NCI-H1105 (cell line): Measurements from ENCODE around the gene HMCN1.

Experiments
- DNase-seq: peaks from one replicate; lab custom pipeline; 2025; lab: John Stamatoyannopoulos, UW

HMCN1 gene

DNA sequence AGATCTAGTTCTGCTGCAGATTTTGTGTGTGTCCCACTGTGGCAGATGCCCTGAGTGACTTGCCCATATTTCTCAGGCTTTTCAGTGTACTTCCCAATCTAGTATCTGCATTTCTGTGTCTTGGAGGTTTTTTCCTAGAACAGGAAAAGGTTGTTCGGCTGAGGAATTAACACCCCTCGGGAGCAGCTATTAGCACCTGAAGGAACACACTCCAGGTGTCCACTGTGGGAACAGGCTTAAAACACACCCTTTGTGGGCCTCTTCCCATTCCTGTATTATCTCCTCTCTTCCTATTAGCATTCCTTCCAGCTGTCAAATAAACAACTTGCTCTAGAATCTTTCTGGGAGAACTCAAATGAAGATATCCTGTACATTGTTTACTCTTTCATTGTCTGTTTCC, 178.3 kb downstream of the HMCN1 start:
- no peak for DNase-seq

DNA sequence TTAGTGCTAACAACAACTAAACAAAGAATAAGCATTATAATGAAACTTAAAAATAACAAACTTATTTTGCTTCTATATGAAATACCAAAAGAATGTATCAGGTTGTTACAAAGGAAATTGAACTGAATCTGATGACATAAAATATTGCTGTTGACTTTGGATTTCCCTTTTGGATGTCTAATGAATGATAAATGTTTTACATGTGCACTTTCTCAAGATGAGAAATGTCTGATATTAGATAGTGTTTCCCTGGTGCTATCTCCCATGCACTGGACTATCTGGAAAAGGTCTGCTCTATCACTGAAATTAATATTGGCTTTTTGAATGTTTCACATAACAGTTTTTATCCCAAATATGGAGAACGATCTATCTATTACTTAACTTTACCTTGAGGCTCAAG, 179.9 kb downstream of the HMCN1 start:
- DNase-seq: no peak

DNA sequence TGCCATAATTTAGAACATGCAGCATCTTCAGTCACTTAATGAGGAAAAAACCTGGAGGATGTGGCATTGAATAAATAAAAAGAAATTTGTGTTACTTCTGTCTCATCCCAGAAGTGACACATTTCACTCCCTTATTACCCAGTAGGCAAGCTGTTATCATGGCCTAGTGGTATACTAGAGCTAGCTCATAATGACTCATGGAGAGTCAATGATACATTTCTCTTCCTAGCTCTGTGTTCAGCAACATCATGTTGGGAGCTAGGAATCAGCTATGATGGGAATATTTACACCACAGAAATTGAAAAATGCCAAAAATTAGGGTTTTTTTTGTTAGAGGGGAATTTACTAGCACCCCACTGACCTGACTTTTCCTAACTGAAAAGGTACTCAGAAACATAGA, 182.7 kb downstream of the HMCN1 start:
- DNase-seq: no peak

DNA sequence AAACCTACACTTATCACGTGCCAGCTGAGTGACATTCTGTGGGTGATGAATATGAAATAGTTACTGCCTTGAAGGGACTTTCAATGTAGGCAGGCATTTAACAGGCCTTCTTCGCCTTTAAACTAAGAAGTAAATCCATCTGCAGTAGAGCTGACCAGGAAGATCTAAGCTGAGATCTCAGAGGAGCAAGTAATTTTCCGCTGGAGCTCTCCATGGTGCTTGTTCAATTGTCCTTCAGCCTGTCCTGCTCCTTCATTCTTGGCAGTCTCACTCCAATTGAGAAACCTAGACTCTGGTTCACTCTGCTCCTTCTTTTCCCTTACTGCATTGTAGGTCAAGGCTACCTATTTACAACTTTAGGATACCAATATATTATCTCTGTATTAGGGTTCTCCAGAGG, 183.5 kb downstream of the HMCN1 start:
- DNase-seq: no peak

DNA sequence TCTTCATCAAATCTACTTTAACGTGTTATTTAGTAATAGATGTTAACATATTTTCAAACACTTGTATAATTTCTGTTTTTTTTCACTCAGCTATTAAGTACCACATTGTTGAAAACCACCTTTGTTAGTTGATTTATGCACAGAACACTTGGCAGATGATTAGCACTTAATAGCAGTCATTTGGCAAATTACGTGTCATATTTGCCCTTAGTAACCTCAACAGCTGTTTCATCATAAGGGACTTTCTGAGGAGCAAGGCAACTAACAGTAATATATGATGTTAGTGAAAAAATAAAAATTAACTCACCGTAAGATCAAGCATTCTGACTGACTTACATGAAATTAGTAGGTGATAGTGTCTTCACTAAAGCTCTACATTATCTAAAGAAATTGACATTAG, 186.4 kb downstream of the HMCN1 start:
- DNase-seq: peak; percentile 59

DNA sequence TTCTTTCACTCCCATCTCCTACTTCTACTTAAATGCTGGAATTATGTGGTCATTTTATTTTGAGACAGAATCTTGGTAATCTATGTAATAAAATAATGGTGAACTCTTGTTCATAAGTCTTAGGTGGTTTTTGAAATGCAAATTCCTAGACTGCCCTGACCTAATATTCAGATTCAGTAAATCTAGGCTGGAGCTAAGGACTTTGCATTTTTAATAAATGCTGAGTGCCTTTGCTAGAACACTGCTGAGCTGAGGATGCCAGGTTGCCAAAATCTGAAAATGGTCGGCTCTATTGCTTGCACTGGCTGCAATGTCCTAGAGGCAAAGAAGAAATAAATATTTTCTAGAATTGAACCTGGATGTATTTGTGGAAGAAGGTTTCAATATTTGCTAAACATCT, 187.4 kb downstream of the HMCN1 start:
- no peak for DNase-seq

DNA sequence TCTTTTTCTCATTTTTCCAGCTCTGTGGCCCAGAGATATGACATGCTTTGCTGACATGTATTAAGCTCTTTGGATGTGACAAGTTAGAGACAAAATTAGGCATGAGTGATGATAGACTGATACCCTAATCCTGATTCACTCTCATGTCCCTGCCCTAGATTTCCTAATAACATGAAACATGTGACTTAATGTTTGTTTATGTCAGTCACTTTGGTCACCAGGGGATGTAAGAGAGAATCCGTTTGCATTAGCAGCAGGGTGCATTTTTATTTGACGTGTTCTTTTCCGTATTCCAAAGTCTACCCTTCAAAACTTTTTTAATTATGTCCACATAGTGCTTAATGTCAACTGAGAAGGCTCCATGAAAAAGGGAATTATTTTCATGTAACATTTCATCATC, 192.4 kb downstream of the HMCN1 start:
- no peak for DNase-seq

DNA sequence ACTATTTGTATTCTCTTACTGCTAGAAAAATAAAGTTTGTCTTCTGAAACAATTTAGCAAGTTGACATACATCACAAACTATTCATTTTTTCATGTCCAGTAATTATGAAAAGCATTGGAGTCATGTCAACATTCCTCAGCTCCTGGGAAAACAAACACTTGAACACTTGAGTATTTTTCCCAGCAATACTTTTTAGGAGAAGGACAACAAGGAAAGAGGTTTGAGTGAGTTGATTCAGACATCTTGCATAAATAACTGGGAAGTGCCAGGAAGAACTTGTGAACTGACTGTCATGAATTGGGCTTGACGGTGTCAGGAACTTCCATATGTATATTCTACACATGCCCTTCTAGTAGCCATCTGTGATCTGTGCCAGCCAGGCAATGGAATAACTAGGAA, 195.6 kb downstream of the HMCN1 start:
- DNase-seq: no peak

DNA sequence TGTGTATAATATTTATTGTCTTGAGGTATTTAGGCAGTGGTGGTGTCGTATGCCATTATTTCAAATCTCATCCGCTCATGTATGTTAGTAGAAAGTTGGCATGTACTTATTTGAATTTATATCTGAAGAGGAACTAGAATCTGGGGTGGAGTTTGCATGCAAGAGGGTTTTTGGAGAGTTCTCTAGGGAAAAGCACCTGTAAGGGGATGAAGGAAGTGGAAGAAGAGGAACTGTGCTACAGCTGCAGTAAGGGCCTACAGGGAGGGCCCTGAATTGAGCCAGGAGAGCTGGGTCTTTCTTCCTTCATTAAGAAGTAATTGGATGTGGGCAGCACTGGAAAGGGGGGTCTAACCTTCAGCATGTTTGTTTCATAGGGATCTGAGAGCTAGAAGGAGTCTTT, 197.2 kb downstream of the HMCN1 start:
- no peak for DNase-seq

DNA sequence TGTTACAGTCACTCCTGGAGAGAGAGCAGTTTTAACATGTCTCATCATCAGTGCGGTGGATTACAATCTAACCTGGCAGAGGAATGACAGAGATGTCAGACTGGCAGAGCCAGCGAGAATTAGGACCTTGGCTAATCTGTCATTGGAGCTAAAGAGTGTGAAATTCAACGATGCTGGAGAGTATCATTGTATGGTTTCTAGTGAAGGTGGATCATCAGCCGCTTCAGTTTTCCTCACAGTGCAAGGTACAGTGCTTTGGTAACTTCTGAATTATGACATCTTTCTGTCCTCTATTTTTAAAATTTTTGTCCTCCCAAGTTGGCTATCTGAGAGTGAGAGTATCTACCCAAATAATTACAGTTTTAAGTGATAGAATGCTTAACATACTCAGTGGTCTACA, 199.4 kb downstream of the HMCN1 start:
- DNase-seq: no peak

DNA sequence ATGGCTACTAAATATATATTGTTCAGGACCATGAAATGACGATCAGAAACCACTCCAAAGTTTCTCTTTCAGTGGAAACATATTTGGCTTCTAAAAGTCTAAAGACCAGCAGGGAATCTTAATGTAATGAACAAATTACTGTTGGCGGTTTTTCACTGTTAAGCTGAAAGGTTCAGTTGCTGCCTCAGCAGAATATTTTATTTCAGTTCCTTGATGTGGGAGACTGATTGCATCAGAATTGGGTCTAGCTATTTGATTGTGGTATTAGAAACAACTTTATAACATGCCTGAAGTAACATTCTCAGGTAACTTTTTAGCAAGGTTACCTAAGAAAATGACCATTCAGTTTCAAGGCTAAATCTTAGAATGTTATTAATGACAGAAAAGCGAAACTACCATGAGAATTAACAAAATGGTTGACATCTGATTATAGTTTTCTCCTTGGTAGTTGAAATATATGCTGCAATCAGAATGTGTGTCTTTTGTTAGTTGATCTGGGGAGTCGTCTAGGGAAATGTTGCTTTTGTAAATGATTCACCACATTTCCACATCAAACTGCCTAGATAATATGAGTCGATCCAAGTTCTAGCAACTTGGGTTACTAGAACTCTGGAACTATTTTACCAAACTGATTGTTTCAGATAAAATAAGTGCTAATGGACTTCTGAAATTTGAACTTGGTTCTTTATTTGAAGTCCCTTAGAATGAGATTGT, 200.4 kb downstream of the HMCN1 start:
- DNase-seq: no peak

DNA sequence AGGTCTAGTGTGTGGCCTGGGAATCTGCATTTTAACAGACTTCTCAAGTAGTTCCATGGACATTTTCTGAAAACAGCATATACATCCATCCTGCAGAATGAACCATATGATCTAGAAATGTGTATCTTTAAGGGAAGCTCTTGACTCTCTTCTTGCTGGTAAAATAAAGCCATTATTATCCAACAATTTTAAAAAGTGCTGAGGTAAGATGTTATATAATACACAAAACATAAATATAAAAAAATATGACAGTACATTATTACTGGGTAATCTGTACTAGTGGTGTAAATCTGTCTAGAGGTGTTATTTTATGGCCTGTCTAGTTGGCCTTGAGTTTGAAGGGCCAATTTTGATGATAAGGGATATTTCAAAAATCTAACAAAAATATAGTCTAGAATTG, 201.2 kb downstream of the HMCN1 start:
- DNase-seq: no peak

DNA sequence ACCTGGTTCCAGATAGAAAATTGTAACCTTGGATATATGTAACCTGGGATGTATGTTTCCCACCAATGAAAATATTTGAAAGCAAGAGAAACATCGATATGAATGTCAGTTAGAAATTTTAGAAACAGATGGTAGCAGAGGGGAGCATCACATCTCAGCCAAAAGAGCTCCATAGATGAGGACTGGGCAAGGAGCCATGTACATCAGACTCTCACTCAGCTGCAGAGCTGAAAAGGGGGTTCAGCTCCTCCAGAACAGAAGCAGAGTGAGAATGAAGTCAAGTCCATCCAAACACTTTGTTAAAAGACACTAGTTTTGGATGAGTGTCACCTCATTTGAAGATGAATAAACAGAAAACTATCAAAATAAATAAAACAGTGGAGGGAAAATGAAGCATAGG, 202.4 kb downstream of the HMCN1 start:
- DNase-seq: no peak

DNA sequence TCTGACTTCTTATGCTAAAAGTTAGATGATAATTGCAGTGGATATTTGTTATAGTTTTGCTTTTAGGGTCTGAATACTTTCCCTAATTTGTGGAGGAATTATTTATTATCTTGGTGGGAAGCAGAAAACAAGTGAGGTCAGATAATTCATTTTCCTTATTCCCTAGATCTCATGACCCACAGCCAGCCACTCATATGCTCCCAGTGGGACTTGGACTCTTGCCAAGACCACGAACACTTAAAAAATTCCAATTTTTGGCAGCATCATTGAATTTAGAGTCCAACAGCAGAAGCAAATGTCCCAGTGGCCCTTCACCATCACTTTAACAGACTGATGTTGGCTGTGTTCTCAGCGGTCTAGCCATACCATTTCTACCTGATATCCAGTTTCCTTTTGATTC, 204.2 kb downstream of the HMCN1 start:
- no peak for DNase-seq

DNA sequence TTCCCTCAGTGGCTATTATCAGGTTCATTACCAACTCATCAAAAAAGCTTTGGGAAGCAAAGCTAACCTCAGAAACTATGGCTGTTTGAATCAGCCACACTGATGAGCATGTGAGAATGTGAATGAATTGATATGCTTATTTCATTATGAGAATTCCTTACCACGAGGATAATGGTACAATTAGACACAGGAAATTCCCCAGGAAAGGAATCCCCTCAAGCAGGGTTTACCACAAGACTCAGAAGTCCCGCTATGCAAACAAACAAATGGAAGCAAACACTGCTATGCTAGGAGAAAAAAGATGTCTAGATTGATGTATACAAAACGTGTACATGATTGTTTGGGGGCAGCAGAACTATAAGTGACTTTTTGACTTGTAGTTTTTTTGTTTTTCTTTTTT, 205.0 kb downstream of the HMCN1 start:
- DNase-seq: no peak

DNA sequence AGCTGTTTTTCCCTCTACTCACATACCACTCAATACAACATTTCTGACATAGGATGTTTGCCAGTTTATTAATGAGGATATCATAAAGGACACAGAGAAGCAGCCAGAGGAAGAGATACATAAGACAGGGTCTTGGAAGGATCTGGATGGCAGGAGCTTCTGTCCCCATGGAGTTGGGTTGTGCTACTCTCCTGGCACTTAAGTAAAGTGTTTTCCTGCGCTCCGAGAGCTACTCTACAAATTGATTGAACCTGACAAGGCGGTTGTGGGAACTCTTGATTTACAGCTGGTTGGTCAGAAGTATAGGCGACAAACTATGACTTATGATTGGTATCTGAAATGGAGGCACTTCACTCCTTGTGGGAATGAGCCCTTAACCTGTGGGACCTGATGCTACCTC, 208.8 kb downstream of the HMCN1 start:
- DNase-seq: no peak

DNA sequence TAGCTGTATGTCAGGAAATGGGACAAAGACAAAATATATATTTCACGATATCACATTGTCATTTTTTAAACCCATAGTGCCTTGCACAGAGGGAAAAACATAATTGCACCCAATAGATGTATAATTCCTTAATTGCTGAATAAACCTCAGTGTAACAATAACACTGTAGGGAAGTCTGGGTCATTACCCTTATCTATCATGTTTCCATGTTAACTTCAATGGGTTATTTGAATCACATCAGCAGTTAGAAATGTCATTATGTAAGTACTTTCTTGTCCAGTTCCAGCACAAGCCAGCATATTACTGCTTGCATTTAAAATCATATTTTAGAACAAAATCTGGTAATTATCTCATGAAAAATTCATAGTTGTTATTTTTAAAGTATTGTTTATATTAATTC, 222.7 kb downstream of the HMCN1 start:
- DNase-seq: no peak

DNA sequence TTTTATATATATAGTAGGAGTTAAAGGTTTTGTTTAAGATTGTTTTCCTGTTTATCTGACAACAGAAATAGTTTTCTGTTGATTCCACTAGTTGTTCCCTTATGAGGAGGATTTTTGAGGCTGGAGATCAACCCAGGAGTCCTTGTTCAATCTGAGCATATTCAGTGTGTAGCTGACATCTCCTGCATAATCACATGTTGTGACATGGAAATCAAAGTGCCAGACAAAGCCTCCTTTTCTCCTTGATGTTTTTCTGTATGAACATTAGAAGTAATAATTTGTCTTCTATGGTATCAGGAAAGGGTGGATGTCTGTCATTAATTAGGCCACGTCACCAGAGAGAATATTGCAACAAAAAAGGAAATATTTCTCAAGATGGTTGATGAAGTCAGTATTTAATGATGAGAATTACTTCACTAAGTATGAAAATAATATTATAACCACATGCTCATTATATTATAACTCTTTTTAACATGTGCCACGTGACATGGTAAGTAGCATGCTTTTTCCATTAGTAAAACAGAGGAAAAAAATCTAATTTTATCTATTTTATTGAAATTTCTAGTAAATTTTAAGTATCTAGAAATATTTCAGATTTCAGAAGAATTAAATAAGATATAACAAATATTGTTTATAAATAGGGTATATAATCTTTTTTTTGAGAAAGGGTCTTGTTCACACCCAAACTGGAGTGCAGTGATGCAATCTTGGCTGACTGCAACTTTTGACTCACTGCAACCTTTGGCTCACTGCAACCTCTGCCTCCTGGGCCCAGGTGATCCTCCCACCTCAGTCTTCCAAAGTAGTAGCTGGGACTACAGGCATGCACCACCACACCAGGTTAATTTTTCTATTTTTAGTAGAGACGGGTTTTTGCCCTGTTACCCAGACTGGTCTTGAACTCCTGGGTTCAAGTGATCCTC, 223.5 kb downstream of the HMCN1 start:
- DNase-seq: no peak

DNA sequence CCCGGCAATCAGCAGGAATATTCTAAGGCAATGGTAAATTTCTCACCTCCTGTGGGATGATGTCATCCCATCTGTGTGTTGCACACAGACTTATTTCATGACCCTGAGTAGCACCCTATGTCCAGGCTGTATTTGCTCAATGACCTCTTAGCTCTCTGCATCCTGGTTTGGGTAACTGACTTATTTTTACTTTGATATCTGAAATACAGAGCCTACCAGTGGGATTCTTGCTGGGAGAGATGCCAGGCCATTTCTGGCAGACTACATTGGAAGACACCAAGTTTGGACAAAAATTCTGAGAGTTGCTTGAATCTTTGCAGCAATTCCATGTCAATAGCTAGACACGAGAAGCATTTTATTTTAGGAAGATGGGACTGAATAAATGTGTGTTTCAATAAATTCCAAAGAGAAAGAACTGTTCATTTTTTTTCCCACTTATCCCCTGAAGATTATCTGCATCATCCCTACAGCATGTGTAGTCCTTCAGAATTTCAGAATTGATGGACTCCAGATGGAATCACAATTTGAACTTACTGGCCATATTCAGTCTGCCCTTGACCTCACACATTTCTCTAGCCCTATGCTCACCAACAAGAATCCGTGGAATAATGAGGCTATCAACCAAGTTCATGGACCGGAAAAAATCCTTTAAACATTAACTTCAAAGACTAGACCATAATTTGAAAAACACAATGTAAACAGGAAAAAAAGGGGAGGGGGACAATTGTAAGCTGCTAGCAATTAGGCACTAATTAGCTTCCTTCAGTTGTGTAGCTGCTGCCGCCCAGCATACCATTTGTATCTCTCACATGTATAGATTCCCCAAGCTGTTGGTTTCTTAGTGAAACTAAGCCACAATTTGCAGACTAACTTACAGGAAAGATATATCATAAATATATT, 226.5 kb downstream of the HMCN1 start:
- DNase-seq: peak; percentile 19

DNA sequence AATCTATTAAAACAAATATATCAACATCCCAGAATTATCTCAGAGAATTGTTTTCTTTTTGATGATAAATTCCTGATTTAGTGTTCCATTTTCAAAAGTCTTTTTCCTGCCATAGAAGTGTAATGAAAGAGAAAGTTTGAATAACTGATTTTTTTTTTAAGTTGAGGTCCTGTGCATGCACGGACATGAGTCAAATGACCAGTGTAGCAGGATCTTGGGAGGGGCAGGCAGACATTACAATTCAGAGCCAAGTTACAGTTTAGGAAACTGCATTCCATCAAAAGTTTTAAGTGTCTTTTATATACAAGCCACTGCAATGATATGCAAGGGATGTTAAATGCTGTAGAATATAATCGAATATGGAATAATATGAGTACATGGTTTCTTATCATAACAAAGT, 227.5 kb downstream of the HMCN1 start:
- no peak for DNase-seq

DNA sequence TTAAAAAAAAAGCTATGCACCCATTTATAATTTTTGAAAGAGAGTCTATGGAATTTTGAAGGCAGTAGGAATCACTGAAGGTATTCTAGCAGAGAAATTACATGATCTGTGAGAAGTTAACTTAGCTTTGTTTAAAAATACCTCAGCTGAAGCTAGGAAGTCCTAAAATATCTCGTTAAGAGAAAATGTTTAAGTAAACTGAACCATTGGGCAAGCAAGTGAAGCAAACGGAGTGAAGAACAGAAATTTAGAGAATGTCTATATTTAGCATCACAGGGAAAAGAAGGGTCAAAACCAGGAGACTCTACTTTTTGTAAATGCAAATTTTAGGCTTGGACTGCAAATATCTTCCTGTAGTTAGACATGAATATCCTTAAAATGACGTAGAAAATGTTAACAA, 230.8 kb downstream of the HMCN1 start:
- DNase-seq: no peak

DNA sequence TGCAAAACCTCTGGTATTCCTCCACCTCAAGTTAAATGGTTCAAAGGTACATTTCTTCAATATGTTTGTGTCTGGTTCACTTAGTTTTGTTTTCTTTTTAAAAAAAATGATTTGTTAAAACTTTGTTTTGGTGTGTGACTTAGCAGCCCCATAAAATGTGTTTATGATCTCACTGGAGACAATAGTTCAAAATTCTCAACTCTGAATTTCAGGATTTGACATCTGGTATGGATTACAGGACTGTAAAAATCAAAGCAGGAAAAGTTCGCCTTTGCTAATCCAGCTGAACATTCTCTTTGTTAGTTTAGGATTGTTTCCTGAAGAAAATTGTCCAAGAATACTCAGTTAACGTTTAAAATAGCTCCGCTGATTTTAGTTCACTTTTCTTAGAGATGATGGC, 231.7 kb downstream of the HMCN1 start:
- DNase-seq: no peak

DNA sequence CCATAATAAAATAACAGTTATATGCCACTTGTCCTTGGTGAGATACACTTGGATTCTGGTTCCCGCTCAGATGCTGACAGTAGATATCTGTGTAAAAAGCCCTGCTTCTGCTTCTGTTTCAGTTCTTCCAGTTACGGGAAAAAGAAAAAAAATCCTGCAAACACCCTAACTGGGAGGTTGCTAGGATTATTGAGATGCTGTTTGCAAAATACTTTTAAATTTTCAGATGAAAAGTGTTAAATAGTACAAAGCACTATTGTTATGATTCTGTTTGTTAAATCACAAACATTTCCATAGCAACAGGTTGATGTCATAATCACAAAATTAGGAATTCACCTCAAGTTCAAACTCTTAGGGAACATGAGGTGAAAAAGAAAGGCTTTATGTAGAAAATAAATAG, 232.3 kb downstream of the HMCN1 start:
- DNase-seq: no peak
